Measurements from ENCODE around the gene EXOC7. TPM values are rescaled to one million over a fixed set of nuclear protein-coding genes. Genes with fewer than 3 reads are reported as not detected.

The EXOC7 gene
- total and polyA plus RNA-seq, 10 donors = 26.2 to 128 (median 90.8) TPM

DNA sequence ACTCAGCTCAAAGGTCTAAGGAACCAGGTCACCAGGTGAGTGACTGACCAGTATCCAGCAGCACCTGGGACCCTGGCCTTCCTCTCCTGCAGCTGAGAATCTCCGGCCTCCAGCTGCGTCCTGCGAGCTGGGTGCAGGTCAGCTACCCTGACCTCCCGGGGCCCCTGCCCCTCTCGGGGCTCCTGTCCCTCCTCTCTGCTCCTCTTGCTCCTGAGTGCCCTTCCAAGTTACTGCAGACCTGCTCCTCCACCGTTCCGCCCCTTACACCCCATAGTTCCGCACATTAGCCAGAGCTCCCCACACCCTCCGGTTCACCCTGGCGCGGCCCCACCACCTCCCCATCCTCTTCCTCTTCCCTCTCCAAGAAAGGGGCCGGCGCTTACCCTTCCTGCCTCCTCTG is 26.9 kb upstream of the EXOC7 start:
- H3K9me3 ChIP-seq = no peaks in the 10 kb centered on the region
- peaks cover 0 to 27% (median 11%) of the 10 kb centered on the region in 6 donors for H3K4me1 ChIP-seq
- no peak overlapping the region for H3K27ac ChIP-seq
- no peaks in the 10 kb centered on the region for H3K36me3 ChIP-seq
- intact Hi-C loops (cut with DNase I; ENCODE audit: low total_unique reads) = no loop called here
- WGBS, 5 donors = 36 to 61% (median 41%) methylated on average over 12 to 13 of the region's 13 CpGs
- H3K4me3 ChIP-seq = no peak overlapping the region
- H3K27me3 ChIP-seq (replicated peaks in 1 of 7) = peaks cover 0 to 34% (median 0%) of the 10 kb centered on the region in 7 donors
- DNase-seq = no peak
- TF ChIP-seq POLR2A (IDR thresholded peaks at IDR 0.05) (no peak), POLR2AphosphoS5 (IDR thresholded peaks at IDR 0.05) (no peak)
- TF ChIP-seq, protein P1, sequence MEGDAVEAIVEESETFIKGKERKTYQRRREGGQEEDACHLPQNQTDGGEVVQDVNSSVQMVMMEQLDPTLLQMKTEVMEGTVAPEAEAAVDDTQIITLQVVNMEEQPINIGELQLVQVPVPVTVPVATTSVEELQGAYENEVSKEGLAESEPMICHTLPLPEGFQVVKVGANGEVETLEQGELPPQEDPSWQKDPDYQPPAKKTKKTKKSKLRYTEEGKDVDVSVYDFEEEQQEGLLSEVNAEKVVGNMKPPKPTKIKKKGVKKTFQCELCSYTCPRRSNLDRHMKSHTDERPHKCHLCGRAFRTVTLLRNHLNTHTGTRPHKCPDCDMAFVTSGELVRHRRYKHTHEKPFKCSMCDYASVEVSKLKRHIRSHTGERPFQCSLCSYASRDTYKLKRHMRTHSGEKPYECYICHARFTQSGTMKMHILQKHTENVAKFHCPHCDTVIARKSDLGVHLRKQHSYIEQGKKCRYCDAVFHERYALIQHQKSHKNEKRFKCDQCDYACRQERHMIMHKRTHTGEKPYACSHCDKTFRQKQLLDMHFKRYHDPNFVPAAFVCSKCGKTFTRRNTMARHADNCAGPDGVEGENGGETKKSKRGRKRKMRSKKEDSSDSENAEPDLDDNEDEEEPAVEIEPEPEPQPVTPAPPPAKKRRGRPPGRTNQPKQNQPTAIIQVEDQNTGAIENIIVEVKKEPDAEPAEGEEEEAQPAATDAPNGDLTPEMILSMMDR (IDR thresholded peaks at IDR 0.05 in 8 of 11, conservative IDR thresholded peaks at IDR 0.05 in 3 of 11) = no peak

GRCh38 chr17:76125922-76126321 is 22.3 kb upstream of the EXOC7 start:
- DNase-seq = no peak
- intact Hi-C loops (cut with DNase I; ENCODE audit: low total_unique reads) = no loop called here
- peaks cover 5 to 20% (median 16%) of the 10 kb centered on the region in 6 donors for H3K4me1 ChIP-seq
- TF ChIP-seq, protein P1 (IDR thresholded peaks at IDR 0.05 in 8 of 11, conservative IDR thresholded peaks at IDR 0.05 in 3 of 11) = no peak
- no peak for TF ChIP-seq POLR2A (IDR thresholded peaks at IDR 0.05)
- no peak for TF ChIP-seq POLR2AphosphoS5 (IDR thresholded peaks at IDR 0.05)
- H3K36me3 ChIP-seq = no peaks in the 10 kb centered on the region
- H3K9me3 ChIP-seq = no peaks in the 10 kb centered on the region
- peaks cover 0 to 7% (median 0%) of the 10 kb centered on the region in 7 donors for H3K27me3 ChIP-seq (replicated peaks in 1 of 7)
- no peak overlapping the region for H3K4me3 ChIP-seq
- no peak overlapping the region for H3K27ac ChIP-seq
- 94 to 100% (median 100%) methylated on average over 1 of the region's 1 CpG for WGBS, 5 donors

GRCh38 chr17:76125391-76125675 is 21.7 kb upstream of the EXOC7 start:
- H3K36me3 ChIP-seq = no peaks in the 10 kb centered on the region
- WGBS, 5 donors = 83 to 90% (median 88%) methylated on average over 5 of the region's 5 CpGs
- intact Hi-C loops (cut with DNase I; ENCODE audit: low total_unique reads) = no loop called here

GRCh38 chr17:76124582-76125390 is 21.2 kb upstream of the EXOC7 start:
- intact Hi-C loops (cut with DNase I; ENCODE audit: low total_unique reads) = loop anchor here (5.0 kb wide), 1 partner anchor 58 kb away; no protein-coding TSS in a partner anchor
- H3K4me3 ChIP-seq = no peak overlapping the region
- peaks cover 0 to 5% (median 0%) of the 10 kb centered on the region in 7 donors for H3K27me3 ChIP-seq (replicated peaks in 1 of 7)
- 85 to 94% (median 92%) methylated on average over 20 to 22 of the region's 22 CpGs for WGBS, 5 donors
- H3K36me3 ChIP-seq = no peaks in the 10 kb centered on the region
- H3K9me3 ChIP-seq = no peaks in the 10 kb centered on the region
- TF ChIP-seq POLR2A (IDR thresholded peaks at IDR 0.05) = no peak
- TF ChIP-seq POLR2AphosphoS5 (IDR thresholded peaks at IDR 0.05) = no peak
- TF ChIP-seq, protein P1 (IDR thresholded peaks at IDR 0.05 in 8 of 11, conservative IDR thresholded peaks at IDR 0.05 in 3 of 11) = no peak
- DNase-seq = no peak
- H3K27ac ChIP-seq = no peak overlapping the region
- H3K4me1 ChIP-seq = peaks cover 5 to 25% (median 16%) of the 10 kb centered on the region in 6 donors

More at GRCh38 chr17:76125391-76125675, 21.7 kb upstream of the EXOC7 start:
- DNase-seq = no peak
- Histone ChIP-seq H3K4me1 (peaks cover 5 to 25% (median 16%) of the 10 kb centered on the region in 6 donors), H3K4me3 (no peak overlapping the region), H3K27me3 (replicated peaks in 1 of 7) (peaks cover 0 to 5% (median 0%) of the 10 kb centered on the region in 7 donors), H3K9me3 (no peaks in the 10 kb centered on the region), H3K27ac (no peak overlapping the region)
- TF ChIP-seq POLR2A (IDR thresholded peaks at IDR 0.05) = no peak
- no peak for TF ChIP-seq POLR2AphosphoS5 (IDR thresholded peaks at IDR 0.05)
- TF ChIP-seq, protein P1 (IDR thresholded peaks at IDR 0.05 in 8 of 11, conservative IDR thresholded peaks at IDR 0.05 in 3 of 11) = no peak
